Measurements from ENCODE around the gene RNF5. TPM values are rescaled to one million over a fixed set of nuclear protein-coding genes. Genes with fewer than 3 reads are reported as not detected.

RNF5 gene
- total and polyA plus RNA-seq, 9 of the 15 experiments (the other 6 are each of a cell fraction or from before 2014, with no cell fraction given) = 62.2 to 245 (median 129) TPM

GRCh38 chr6:32178547-32179440 lies 589 bp downstream of the RNF5 start (continued):
- no peak for TF ChIP-seq ELK3 (CRISPR knock-in tag; IDR thresholded peaks at IDR 0.05)
- no peak for TF ChIP-seq E2F8 (IDR thresholded peaks at IDR 0.05; ENCODE audit: low read depth, partially characterized antibody)
- TF ChIP-seq HEY1 (CRISPR knock-in tag; IDR thresholded peaks at IDR 0.05; ENCODE audit: borderline replicate concordance) = no peak
- peak; percentile 78; the same call in 1 of the 2 replicates for TF ChIP-seq GATAD2A (IDR thresholded peaks at IDR 0.05)
- TF ChIP-seq CAMTA2 (CRISPR knock-in tag; conservative IDR thresholded peaks at IDR 0.05) = no peak
- no peak for TF ChIP-seq POLR2AphosphoS2 (IDR thresholded peaks at IDR 0.05; ENCODE audit: low read length)
- TF ChIP-seq HBP1 (CRISPR knock-in tag; IDR thresholded peaks at IDR 0.05) = no peak
- TF ChIP-seq C11orf30 (IDR thresholded peaks at IDR 0.05; ENCODE audit: low read depth) = no peak
- TF ChIP-seq ZNF717 (CRISPR knock-in tag; IDR thresholded peaks at IDR 0.05) = no peak
- no peak for TF ChIP-seq BMI1 (IDR thresholded peaks at IDR 0.05; ENCODE audit: low read length)
- no peak for TF ChIP-seq KDM4B (IDR thresholded peaks at IDR 0.05; ENCODE audit: borderline replicate concordance in 2 of 2, low read depth in 1 of 2)
- no peak for TF ChIP-seq RFX1 (IDR thresholded peaks at IDR 0.05)
- no peak for TF ChIP-seq ZFP91 (CRISPR knock-in tag; IDR thresholded peaks at IDR 0.05)
- TF ChIP-seq RHOXF2B (CRISPR knock-in tag; conservative IDR thresholded peaks at IDR 0.05) = no peak
- no peak for TF ChIP-seq MLX (CRISPR knock-in tag; conservative IDR thresholded peaks at IDR 0.05)
- TF ChIP-seq ZNF354B (CRISPR knock-in tag; IDR thresholded peaks at IDR 0.05) = no peak
- no peak for TF ChIP-seq ZNF77 (CRISPR knock-in tag; IDR thresholded peaks at IDR 0.05)
- no peak for TF ChIP-seq NR4A1 (CRISPR knock-in tag; IDR thresholded peaks at IDR 0.05)
- TF ChIP-seq NR4A1 (tag; IDR thresholded peaks at IDR 0.05) = no peak
- no peak for TF ChIP-seq ZNF165 (CRISPR knock-in tag; IDR thresholded peaks at IDR 0.05; ENCODE audit: borderline replicate concordance)
- no peak for TF ChIP-seq ZNF253 (CRISPR knock-in tag; conservative IDR thresholded peaks at IDR 0.05)
- TF ChIP-seq EP300 (IDR thresholded peaks at IDR 0.05; ENCODE audit: low read length) = no peak; the same call in 1 of the 2 replicates
- TF ChIP-seq BDP1 (IDR thresholded peaks at IDR 0.05; ENCODE audit: insufficient read depth, insufficient read length) = no peak

Data from K562 (cell line).